GM18907 (cell line): ENCODE results near the gene SPHK2.
A peak's percentile ranks its signal among the peaks of the same experiment; 100 is the strongest.

Experiments
- ATAC-seq: cut with Tn5 transposase; IDR thresholded peaks from one replicate; pipeline ENCODE4 v1.9.1; 2021; ENCODE audit warnings: mild to moderate bottlenecking, moderate library complexity; ENCODE audit not compliant: unreplicated experiment

SPHK2 gene

DNA sequence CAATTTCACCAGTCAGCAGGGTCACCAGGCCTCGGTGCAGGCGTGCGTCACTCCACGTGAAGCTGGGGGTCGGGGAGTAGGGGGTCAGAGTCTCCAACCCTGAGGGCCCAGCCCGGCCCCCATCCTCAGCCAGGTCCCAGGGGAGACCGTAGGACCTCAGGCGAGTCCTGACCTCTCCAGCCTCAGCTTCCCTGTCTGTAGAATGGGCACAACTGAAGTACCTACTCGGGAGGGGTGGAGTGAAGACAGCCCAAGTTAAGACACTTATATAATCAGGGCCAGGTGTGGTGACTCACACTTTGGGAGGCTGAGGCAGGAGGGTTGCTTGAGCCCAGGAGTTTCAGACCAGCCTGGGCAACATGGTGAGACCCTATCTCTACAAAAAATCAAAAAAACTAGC lies 15.5 kb upstream of the SPHK2 start:
- no peak for ATAC-seq

GRCh38 chr19:48606463-48607358 lies 12.6 kb upstream of the SPHK2 start, which contains the start of gene SPACA4:
Gene SPACA4 (plus strand): TSS chr19:48606742. CDS start chr19:48606979, 237 bp downstream.
- no peak for ATAC-seq

GRCh38 chr19:48607359-48607755 lies 11.9 kb upstream of the SPHK2 start:
- no peak for ATAC-seq

DNA sequence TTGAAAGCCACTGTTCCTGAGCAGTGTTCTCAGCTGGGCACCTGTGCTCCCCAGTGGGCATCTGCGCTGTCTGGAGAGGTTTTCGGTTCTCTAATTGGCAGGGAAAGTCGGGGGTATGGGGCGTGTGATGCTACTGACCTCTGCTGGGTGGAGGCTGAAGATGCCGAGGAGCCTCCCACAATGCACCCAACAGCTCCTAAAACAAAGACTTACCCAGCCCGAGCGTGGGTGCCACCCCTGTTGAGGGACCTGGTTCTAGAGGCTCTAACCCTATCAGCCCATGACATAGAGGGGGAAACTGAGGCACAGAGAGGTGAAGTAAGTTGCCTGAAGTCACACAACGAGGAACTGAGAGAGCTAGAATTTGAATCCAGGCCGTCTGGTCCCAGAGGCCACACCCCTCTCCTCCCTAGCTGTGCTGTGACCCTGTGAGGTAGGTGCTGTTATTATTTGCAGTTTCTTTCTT lies 10.5 kb upstream of the SPHK2 start:
- peak; percentile 51 for ATAC-seq

GRCh38 chr19:48609571-48610108 lies 9.7 kb upstream of the SPHK2 start:
- ATAC-seq: no peak

GRCh38 chr19:48611872-48612271 lies 7.4 kb upstream of the SPHK2 start:
- no peak for ATAC-seq

- no peak for ATAC-seq
These were observed 6.1 kb upstream of the SPHK2 start for GRCh38 chr19:48613024-48613851.

DNA sequence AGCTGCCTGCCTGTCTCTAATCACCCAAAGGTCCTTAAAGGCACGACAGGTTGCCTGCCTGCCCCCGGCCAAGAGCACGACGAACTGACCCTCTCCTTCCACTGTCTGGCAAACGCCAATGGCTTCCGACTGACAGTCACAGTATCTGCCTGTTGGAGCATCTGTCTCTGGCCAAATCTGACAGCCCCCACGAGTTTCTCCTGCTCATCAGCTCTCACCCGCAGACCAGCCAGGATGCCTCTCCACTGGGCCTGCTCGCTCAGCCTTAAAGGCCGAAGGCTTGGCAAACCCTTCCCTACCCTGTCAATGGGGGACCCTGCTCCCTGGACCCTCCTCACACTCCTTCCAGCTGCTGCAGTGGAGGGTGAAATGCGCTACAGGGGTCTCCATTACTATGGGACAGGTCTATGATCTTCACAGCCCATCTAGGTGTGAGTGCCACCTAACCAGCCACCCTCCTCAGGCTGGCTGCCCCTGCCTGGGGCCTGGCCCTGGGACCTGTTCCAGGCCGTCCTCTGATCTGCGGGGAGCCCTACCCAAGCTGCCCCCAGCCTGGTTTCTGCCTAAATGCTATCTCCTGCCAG lies 5.4 kb upstream of the SPHK2 start:
- no peak for ATAC-seq

DNA sequence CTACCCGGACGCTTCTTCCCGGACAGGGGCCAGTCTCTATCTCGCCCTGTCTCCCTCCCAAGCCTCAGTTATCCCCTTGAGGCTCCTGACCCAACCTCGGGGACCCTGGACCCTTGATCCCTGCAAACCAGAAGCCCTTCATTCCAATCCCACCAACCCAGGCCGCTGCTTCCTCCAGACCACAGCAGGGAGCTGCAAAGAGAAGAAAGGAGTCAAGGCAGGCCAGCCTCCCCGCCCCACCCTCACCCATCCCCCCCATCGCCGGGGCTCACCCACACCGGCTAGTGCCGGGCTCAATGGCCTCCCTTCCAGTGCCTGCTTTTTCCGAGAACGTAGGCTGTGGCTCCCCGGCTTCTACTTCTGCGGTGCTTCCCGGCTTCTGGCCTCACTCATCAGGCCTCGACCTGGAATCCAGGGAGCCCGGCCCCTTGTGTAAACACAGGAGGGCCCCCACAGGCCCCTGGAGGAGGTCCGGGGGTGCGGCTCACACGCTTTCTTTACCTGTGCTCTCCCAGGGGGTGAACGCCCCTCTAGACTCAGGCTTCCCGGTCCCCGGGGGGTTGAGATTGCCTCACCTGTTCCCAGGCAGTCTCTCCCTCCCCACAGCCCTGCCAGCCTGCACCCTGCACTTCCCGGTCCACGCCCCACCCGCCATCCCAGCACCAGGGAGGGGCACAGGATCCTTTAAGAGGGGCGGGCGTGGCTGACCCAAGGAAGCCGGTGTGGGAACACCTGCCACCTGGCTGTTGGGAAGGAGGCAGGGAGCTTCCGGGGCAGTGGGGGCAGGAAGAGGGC lies 4.7 kb upstream of the SPHK2 start, which contains the start of gene FAM83E:
FAM83E (minus strand) TSS at position 641 of the 795 bp plus-strand sequence. CDS start 1,704 bp downstream, outside the sequence.
- ATAC-seq: no peak

DNA sequence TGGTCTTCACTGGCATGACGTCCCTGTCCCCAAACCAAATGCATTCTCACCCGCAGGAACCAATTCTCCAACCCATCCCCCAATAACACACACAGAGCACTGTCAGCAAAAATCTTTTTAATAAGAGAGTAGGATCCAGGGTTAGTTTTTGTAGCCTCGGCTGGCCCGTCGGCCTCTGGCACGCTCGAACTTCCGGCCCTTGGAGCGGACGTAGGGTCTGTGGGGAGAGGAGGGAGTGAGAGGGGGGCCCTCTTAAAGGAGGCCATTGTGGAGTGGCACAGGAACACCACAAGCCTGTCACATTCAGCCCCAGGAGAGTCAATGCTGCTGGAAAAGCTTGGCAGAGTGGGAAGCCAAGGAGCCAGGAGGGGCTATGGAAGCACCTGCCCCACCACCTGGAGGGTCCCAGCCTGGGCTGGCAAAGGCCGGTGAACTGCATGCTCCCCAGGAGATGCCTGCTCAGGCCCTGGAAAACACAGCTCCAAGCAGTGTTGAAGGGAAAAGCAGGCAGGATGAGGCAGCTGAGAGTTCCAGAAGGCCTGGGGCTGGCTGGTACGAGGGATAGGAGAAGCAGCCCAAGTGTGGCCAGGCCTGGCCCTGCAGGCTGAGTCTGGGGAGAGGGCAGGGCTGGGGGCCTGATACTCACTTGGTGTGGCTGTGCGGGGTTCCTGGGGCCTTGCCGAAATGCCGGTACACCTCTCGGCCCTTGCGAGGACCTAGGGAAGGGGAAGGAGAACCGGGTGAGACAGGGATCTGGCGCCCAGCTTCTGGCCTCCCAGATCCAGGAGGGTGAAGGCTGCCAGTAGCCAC lies 3.9 kb upstream of the SPHK2 start:
- ATAC-seq: no peak

DNA sequence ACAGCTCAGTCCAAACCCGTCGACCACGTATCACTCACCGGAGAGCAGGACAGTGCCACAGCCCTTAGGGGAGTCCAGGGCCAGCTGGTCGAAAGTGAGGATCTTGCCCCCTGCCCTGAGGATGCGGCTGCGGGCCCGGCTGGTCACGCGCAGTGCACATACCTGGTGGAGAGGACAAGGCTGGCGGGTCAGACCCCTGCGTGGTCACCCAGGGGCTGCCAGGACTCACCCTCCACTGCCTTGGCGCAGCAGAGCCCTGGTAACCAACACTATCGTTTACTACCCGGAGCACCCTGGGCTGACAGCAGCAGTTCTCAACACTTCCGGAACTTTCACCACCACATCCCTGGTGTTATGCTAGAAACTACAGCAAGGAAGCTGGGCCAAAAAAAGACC lies 3.3 kb upstream of the SPHK2 start:
- ATAC-seq: no peak

- no peak for ATAC-seq
These were observed 2.7 kb upstream of the SPHK2 start for GRCh38 chr19:48616491-48617056.

GRCh38 chr19:48617146-48617937 lies 2.0 kb upstream of the SPHK2 start:
- ATAC-seq: no peak

- no peak for ATAC-seq
These were observed 909 bp upstream of the SPHK2 start for GRCh38 chr19:48618278-48618915.

GRCh38 chr19:48619692-48620585 lies 633 bp downstream of the SPHK2 start:
- no peak for ATAC-seq

DNA sequence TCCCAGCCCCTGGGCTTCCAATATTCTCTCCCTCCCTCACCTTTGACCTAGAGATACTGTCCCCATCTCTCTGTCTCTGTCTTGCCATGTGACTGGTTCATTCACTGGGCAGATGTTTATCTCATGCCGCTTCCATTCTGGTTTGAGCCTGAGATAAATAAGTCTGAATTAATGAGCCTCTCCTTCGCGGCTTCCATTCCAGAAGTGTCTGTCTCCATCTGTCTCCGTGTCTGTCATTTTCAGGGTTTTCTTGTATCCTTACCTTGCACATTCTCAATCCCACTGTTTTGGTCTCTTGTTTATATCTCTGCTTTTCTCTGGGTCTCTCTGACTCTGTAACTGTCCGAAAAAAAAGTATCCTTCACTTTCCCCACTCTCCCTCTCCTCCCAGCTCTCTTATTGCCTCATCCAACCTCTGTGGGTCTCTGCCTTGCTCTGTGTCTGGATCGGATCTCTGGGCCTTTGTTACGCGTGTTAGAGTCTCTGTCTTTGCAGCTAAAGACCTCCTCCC lies 4.3 kb downstream of the SPHK2 start:
- ATAC-seq: no peak
